MCF 10A (cell line): ENCODE data around the gene XIRP1. TPM values are rescaled to one million over a fixed set of nuclear protein-coding genes. Genes with fewer than 3 reads are reported as not detected.
A peak's percentile ranks its signal among the peaks of the same experiment; 100 is the strongest.

ENCODE experiments used
- BruUV-seq: library from RNA; stranded (reverse); fragments of 400-500 nt; replicated peaks from 2 replicates; lab custom pipeline; 2021; lab: Mats Ljungman, UMichigan
- CTCF ChIA-PET: fragments of 300-600 bp; sonication (Branson Sonifier 250); formaldehyde crosslinking; extraction: SDS; loops from one replicate; lab custom pipeline; 2021; ENCODE audit warnings: antibody characterized with exemption, inconsistent platforms; lab: Yijun Ruan, JAX
- POLR2A ChIA-PET: fragments of 300-600, 350-650 bp; sonication (Branson Sonifier 250); formaldehyde crosslinking; extraction: SDS; loops from one replicate; lab custom pipeline; 2020; ENCODE audit warnings: antibody characterized with exemption, inconsistent platforms; lab: Yijun Ruan, JAX
- DNase-seq: peaks from one replicate; pipeline ENCODE4 v3.0.0-alpha.2; 2018; ENCODE audit not compliant: unreplicated experiment
- H3K27ac Mint-ChIP-seq: one replicate; pipeline ENCODE4 v1.8.0; 2022; ENCODE audit warnings: mild to moderate bottlenecking, low read depth, mixed read lengths; ENCODE audit not compliant: unreplicated experiment
- H3K27me3 Mint-ChIP-seq: one replicate; pipeline ENCODE4 v1.8.0; 2022; ENCODE audit warnings: mixed read lengths; ENCODE audit not compliant: insufficient read depth, unreplicated experiment
- H3K36me3 Mint-ChIP-seq: one replicate; pipeline ENCODE4 v1.8.0; 2022; ENCODE audit warnings: mild to moderate bottlenecking, moderate library complexity, mixed read lengths; ENCODE audit not compliant: insufficient read depth, unreplicated experiment
- H3K4me1 Mint-ChIP-seq: one replicate; pipeline ENCODE4 v1.8.0; 2022; ENCODE audit warnings: mixed read lengths; ENCODE audit not compliant: insufficient read depth, unreplicated experiment
- H3K4me3 Mint-ChIP-seq: one replicate; pipeline ENCODE4 v1.8.0; 2022; ENCODE audit warnings: mild to moderate bottlenecking, moderate library complexity, mixed read lengths; ENCODE audit not compliant: unreplicated experiment
- H3K9me3 Mint-ChIP-seq: one replicate; pipeline ENCODE4 v1.8.0; 2022; ENCODE audit warnings: mixed read lengths; ENCODE audit not compliant: unreplicated experiment
- CTCF ChIP-seq: fragments of 200-600 bp; IDR thresholded peaks from one replicate; pipeline ENCODE4 v1.8.0; 2022; ENCODE audit warnings: antibody characterized with exemption, mild to moderate bottlenecking; ENCODE audit not compliant: unreplicated experiment
- intact Hi-C: fragments of 100-400 bp; cut with micrococcal nuclease; formaldehyde crosslinking; loops from 2 replicates; pipeline ENCODE4 v1.14.1; 2022
- total RNA-seq: library from RNA; stranded (reverse); gene quantifications from 2 replicates; pipeline ENCODE4 v1.2.3, GENCODE V29; 2022

Gene XIRP1
- total RNA-seq, 1 experiment from 2014 or later = not detected

GRCh38 chr3:39209329-39209970 lies 17.1 kb upstream of the XIRP1 start:
- BruUV-seq = no TSS peak
- no peak for DNase-seq
- POLR2A ChIA-PET = no interaction called here
- Mint-ChIP-seq H3K4me1 (no peaks in the 10 kb centered on the region), H3K27ac (no peak overlapping the region), H3K4me3 (no peak overlapping the region), H3K36me3 (no peaks in the 10 kb centered on the region), H3K27me3 (peaks cover 40% of the 10 kb centered on the region), H3K9me3 (no peaks in the 10 kb centered on the region)
- CTCF ChIA-PET = interaction anchor here (0.7 to 20.7 kb wide), 10 partner anchors 17 to 101 kb away, joined by 3 to 339 read pairs (median 6); partner anchors contain the start of genes CX3CR1, TTC21A and XIRP1
- no peak for TF ChIP-seq CTCF
- intact Hi-C loops = no loop called here

DNA sequence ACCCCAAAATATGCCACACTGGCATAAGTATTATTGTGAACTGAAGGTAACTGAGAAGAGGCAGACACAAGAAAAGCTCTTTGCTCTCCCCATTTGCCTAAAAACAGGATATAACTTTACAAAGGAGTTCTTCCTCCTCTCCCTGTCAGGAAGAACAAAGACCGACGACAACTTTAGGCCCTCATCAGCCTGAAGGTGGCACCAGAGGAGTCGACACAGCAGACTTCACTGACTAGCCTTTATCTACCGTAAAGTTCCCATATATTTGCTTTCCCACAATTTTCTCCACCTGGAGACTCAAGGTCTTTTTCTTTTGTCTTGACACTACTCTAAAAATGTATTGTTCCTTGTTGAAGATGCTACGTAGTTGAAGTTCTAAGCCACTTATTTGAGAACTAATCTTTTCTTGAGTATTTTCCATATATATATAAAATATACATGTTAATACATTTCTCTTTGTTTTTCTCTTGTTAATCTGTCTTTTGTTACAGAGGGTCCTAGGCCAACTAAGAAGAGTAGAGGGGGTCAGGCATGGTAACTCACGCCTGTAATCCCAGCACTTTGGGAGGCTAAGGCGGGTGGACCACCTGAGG lies 16.2 kb upstream of the XIRP1 start:
- peak; percentile 39 for TF ChIP-seq CTCF
- Mint-ChIP-seq H3K27me3 (peaks cover 38% of the 10 kb centered on the region), H3K4me3 (no peak overlapping the region), H3K36me3 (no peaks in the 10 kb centered on the region), H3K4me1 (no peaks in the 10 kb centered on the region), H3K27ac (no peak overlapping the region), H3K9me3 (no peaks in the 10 kb centered on the region)
- intact Hi-C loops = loop anchor here (1.0 kb wide), 2 partner anchors 53 to 80 kb away; no protein-coding TSS in a partner anchor
- DNase-seq = peak; percentile 67
- POLR2A ChIA-PET = interaction anchor here (0.6 kb wide), 1 partner anchor 105 kb away, joined by 3 read pairs; no protein-coding TSS in a partner anchor
- CTCF ChIA-PET = interaction anchor here (0.6 to 20.7 kb wide), 21 partner anchors 9 to 915 kb away, joined by 3 to 339 read pairs (median 4); partner anchors contain the start of genes TTC21A and XIRP1
- no TSS peak for BruUV-seq

GRCh38 chr3:39207361-39208186 lies 15.2 kb upstream of the XIRP1 start:
- no peak overlapping the region for H3K4me3 Mint-ChIP-seq
- DNase-seq = no peak
- POLR2A ChIA-PET = interaction anchor here (0.6 kb wide), 1 partner anchor 104 kb away, joined by 3 read pairs; no protein-coding TSS in a partner anchor
- H3K36me3 Mint-ChIP-seq = no peaks in the 10 kb centered on the region
- no peak overlapping the region for H3K27ac Mint-ChIP-seq
- CTCF ChIA-PET = interaction anchor here (0.6 to 20.7 kb wide), 18 partner anchors 10 to 916 kb away, joined by 3 to 339 read pairs (median 5); partner anchors contain the start of genes TTC21A and XIRP1
- TF ChIP-seq CTCF = no peak
- no TSS peak for BruUV-seq
- intact Hi-C loops = loop anchor here (1.0 kb wide), 2 partner anchors 54 to 81 kb away; no protein-coding TSS in a partner anchor
- no peaks in the 10 kb centered on the region for H3K4me1 Mint-ChIP-seq
- peaks cover 47% of the 10 kb centered on the region for H3K27me3 Mint-ChIP-seq
- no peaks in the 10 kb centered on the region for H3K9me3 Mint-ChIP-seq
